EL (cell line): ENCODE measurements around the gene UBA6.
A peak's percentile ranks its signal among the peaks of the same experiment; 100 is the strongest.
"Not testable (repeated sequence)": the region's sequence is repeated elsewhere in the genome, so short reads cannot be mapped to it uniquely, and the experiment has no call there.

Experiments
- DNase-seq: peaks from one replicate; pipeline ENCODE4 v3.0.0-alpha.2; 2016

The UBA6 gene

GRCh38 chr4:67700738-67701516, at the start of gene UBA6:
TSS of gene UBA6 (minus strand) at chr4:67701155. CDS start at chr4:67701119, 36 bp downstream.
- DNase-seq: peak; percentile 97

DNA sequence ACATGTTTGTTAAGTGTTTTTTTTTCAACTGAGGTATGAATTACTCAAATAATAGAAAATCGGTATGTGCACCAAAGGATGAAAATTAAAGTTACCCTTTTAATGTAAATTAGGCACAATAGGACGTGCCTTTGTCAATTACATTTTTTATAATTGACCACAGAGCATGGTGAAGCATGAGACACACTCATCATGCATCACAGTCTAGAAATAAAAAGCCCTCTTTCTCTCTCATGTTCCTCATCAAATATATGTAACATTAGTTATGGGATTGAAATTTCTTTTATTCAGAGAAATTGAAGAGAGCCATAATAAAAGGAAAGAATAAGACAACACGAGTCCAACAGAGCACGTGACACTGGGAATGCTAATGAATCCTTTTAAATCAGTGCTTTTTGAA, 49.7 kb upstream of the UBA6 start:
- DNase-seq: no peak

DNA sequence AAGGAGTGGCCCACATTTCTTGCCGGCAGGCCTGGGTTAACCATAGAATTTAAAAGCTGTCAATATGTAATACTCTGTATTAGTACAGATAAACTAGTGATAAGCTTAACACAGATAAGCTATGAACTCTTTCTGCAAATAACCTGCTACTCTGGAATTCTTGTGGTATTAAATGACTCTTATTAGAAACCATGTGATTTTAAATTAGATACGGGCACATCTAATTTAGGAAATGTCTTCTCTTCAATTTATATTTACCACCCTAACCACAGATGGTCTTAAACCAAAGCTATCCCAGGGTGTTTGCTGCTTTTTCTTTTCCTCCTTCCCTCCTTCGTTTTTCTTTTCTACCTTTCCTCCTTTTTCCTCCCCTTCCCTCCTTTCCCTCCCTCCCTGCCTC, 48.3 kb upstream of the UBA6 start:
- DNase-seq: no peak

GRCh38 chr4:67746797-67747495, 46.0 kb upstream of the UBA6 start:
- DNase-seq: peak; percentile 36

DNA sequence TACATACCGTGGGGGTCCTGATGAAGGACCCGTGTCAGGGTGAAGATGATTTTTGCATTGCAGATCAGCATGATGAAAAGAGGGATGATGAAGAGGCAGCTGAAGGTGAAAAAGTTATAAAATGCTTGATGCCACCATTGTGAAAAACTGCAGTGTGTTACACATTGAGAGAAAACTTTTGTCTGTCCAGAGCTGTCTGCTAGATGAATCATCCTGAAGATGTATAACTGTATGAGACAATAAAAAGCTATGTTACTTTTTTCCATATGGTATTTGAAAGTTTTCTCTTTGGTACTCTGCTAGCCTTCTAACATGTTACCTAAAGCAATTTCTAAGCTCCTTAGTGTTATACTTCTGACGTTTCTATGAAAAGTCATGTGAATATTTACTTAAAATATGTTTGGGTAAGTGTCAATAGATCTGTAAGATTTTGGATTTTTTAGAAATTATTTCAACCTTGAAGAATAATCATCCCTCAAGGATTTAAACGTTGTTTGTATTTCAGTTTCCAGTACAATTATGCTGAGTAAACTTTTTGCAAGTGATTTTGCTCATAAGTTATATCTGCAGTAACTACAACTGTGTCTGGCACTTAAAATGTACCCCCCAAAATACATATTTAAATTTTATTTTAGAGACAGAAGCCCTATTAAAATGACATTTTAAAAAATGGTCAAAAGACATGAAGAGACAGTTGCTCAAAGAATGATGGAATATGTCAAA, 43.8 kb upstream of the UBA6 start:
- DNase-seq: peak; percentile 41

DNA sequence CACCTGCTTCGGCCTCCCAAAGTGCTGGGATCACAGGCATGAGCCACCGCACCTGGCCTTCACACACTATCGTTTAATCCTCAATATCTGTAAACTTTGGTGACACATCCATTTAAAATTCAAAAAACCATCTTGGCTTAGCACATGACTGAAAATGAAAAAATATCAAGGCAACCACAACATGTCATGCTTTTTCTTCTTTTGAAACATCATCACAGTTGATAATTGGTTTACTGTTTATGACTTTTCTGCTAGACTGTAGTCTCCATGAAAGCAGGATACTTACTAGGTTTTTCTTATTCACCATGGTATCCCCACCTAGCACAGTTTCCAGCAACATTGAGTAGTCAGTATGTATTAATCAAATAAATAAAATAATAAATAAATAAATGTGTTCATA, 42.2 kb upstream of the UBA6 start:
- no peak for DNase-seq

DNA sequence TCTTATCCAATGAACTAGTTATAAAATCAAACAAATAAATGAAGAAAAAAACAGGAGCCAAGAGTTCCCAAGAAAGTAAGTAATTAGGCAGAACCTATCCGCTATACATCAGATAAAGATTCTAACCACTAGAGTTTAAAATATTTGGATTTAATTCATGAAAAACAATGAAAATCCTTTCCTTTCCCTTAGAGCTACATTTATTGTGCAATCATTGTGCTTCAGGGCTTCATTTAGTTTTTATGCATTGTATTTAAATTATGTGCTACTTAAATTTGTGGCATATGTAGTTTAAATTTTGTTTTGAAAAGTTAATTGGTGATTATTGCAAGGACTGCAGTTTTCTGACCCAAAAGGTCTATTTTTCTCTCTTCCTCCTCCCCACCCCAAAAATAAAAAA, 35.3 kb upstream of the UBA6 start:
- DNase-seq: no peak

- no peak for DNase-seq
Observed at GRCh38 chr4:67735325-67735724, 34.4 kb upstream of the UBA6 start.

GRCh38 chr4:67730511-67730910, 29.6 kb upstream of the UBA6 start:
- DNase-seq: not testable (repeated sequence)

DNA sequence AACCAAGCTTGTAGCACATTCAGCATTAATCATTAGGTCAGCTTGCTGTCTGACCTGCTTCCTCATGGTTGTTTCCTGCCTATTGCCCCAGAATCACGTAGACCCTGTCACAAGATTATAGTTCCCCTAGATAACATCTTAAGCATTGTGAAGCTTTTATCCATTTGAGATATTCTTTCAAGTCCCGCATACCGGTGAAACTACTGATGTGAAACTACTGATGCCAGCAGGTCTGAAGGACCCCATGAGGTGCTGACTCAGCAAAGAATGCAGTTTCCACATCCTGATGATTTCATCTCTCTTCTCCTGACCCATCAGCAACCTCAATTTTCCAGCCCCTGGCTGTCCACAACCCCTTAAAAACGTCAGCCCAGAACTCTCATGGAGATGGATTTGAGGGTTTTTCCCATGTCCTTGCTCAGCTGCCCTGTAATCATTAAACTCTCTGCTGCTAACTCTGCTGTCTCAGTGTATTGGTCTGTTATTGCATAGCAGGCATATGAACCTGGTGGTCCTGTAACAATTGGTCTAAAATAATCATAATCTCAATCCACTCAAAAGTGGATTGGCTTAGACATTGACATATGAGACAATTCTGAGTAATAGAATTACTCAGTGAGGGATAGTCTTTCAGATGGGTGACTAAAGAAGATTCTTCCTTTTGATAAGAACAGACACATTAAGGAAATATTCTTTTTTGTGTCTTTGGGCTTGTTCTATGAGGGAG, 26.3 kb upstream of the UBA6 start:
- peak; percentile 60 for DNase-seq

GRCh38 chr4:67725981-67726380, 25.0 kb upstream of the UBA6 start:
- DNase-seq: peak; percentile 55

GRCh38 chr4:67725132-67725531, 24.2 kb upstream of the UBA6 start:
- no peak for DNase-seq

DNA sequence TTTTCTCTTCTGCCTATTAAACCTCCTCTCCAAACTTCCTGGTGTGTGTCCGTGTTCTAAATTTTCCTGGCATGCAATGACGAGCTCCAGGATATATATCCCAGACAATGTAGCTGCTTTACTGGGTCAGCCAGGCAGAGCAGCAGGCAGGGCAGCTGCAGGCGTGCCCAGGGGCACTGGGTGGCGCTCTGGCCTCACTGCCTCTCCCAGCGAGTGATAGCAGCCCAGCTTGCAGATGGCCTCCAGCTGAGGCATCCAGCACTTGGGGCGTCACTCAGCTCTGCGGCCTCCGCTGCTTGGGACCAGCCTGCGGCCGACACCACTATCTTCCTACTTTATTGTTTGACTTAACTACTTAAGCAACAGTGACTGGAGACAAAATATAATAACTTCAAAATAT, 23.0 kb upstream of the UBA6 start:
- no peak for DNase-seq

DNA sequence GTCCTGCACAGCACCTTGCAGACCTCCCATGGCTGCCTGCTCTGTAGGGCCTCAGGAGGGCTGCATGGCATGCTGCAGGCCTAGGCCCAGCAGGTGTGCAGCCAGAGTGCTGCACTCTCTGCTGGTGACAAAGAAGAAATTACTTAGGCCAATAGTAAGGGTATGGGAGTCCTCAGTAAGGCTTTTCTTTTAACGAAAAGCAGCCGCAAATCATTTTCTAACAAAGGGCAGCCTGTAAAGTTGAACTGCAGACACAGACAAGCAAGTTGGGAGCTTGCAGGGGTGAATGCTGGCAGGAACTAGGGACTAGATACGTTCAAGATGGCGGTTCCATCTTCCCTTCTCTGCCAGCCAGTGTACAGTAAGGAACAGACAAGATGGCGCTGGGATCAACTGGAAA, 22.4 kb upstream of the UBA6 start:
- no peak for DNase-seq

- peak; percentile 73 for DNase-seq
Observed at GRCh38 chr4:67721770-67722597, 21.0 kb upstream of the UBA6 start.

GRCh38 chr4:67721315-67721769, 20.4 kb upstream of the UBA6 start:
- DNase-seq: no peak

- no peak for DNase-seq
Observed at GRCh38 chr4:67719953-67720617, 19.1 kb upstream of the UBA6 start.

DNA sequence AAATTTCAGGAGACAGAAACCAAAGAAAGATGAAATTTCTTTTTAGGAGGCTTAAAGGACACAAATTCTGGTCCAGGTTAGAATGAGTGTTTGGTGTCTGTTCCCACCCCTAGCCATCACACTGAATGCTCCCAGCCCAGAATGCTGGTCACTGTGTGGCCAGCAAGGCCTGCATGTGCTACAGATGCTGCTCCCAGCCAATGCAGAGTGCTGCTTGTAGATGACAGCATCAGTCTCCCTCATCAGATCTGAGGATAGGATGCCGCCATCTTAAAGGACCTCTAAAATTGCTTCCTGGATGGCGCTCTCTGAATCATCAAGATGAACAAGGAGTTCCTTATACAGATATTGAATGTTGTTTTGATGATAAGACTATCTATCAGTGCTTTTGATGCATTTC, 17.9 kb upstream of the UBA6 start:
- no peak for DNase-seq

DNA sequence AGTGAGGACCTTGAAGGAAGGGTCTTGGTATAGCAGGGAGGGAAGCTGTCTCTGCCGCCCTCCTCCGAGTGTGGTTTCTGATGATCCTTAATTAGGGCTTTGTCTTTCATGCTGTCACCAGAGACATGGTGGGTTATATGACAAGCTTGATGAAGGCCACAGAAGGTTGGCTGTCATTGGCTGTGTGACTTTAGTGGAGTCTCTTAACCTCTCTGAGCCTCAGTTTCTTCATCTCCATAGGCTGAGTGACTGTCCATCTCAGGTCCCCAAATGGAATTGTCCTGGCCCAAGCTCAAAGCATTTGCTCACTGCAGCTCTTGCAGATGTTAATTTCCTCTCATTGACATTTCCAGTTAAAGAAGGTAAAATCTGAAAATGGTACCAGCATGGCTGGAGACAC, 16.6 kb upstream of the UBA6 start:
- DNase-seq: no peak

GRCh38 chr4:67714955-67715354, 14.0 kb upstream of the UBA6 start:
- DNase-seq: no peak

DNA sequence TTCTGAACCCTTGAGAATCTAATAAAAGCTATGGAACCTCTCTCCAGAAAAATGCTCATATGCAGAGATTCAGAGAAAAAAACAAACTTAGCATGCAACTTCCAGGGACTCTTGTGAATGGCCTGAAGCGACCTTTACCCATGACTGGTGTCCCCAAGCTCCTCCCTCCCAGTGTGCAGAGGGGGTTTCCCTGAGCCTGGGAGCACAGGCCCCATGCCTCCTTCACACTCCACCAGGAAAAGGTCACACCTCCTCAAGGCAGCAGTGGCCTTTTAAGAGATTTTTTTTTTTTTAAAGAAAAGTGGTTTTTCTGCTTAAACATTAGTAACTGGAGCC, 13.3 kb upstream of the UBA6 start:
- no peak for DNase-seq
